ENCODE results near the gene LRIG2.
"Not testable (repeated sequence)": the region's sequence is repeated elsewhere in the genome, so short reads cannot be mapped to it uniquely, and the experiment has no call there.

Gene LRIG2

GRCh38 chr1:113072757-113073478 is at the start of gene LRIG2:
Gene LRIG2, plus strand, starts transcription at chr1:113073198. Its CDS starts 209 bp downstream, at chr1:113073407.
- DNase-seq (ENCODE audit: low read depth): peak; percentile 97

- not testable (repeated sequence) for DNase-seq (ENCODE audit: low read depth)
Observed at GRCh38 chr1:113023316-113023715, 49.7 kb upstream of the LRIG2 start.

GRCh38 chr1:113027007-113027406 is 46.0 kb upstream of the LRIG2 start:
- no peak for DNase-seq (ENCODE audit: low read depth)

GRCh38 chr1:113027449-113027848 is 45.5 kb upstream of the LRIG2 start:
- no peak for DNase-seq (ENCODE audit: low read depth)

GRCh38 chr1:113029822-113030221 is 43.2 kb upstream of the LRIG2 start:
- DNase-seq (ENCODE audit: low read depth): no peak

- DNase-seq (ENCODE audit: low read depth): no peak
Observed at GRCh38 chr1:113031171-113031933, 41.6 kb upstream of the LRIG2 start.

- DNase-seq (ENCODE audit: low read depth): no peak
Observed at GRCh38 chr1:113035086-113035485, 37.9 kb upstream of the LRIG2 start.

- no peak for DNase-seq (ENCODE audit: low read depth)
Observed at GRCh38 chr1:113036639-113037321, 36.2 kb upstream of the LRIG2 start.

- DNase-seq (ENCODE audit: low read depth): no peak
Observed at GRCh38 chr1:113040041-113040440, 33.0 kb upstream of the LRIG2 start.

GRCh38 chr1:113040718-113041412 is 32.1 kb upstream of the LRIG2 start:
- DNase-seq (ENCODE audit: low read depth): no peak

GRCh38 chr1:113041569-113042284 is 31.3 kb upstream of the LRIG2 start:
- DNase-seq (ENCODE audit: low read depth): no peak

- no peak for DNase-seq (ENCODE audit: low read depth)
Observed at GRCh38 chr1:113042285-113043143, 30.5 kb upstream of the LRIG2 start.

GRCh38 chr1:113043144-113043488 is 29.9 kb upstream of the LRIG2 start:
- DNase-seq (ENCODE audit: low read depth): not testable (repeated sequence)

- DNase-seq (ENCODE audit: low read depth): no peak
Observed at GRCh38 chr1:113046569-113046968, 26.4 kb upstream of the LRIG2 start.

GRCh38 chr1:113048064-113048463 is 24.9 kb upstream of the LRIG2 start:
- no peak for DNase-seq (ENCODE audit: low read depth)

- no peak for DNase-seq (ENCODE audit: low read depth)
Observed at GRCh38 chr1:113053344-113054126, 19.5 kb upstream of the LRIG2 start.

GRCh38 chr1:113055570-113055969 is 17.4 kb upstream of the LRIG2 start:
- DNase-seq (ENCODE audit: low read depth): no peak

- DNase-seq (ENCODE audit: low read depth): no peak
Observed at GRCh38 chr1:113057006-113057405, 16.0 kb upstream of the LRIG2 start.

- DNase-seq (ENCODE audit: low read depth): no peak
Observed at GRCh38 chr1:113058941-113059706, 13.9 kb upstream of the LRIG2 start.
